GM12873 (cell line): Measurements from ENCODE around the gene EIF3I.

Source experiments
- TF ChIP-seq, protein P1 (sequence below): IDR thresholded peaks from 2 replicates; pipeline ENCODE4 v1.5.1; 2012; ENCODE audit warnings: low read depth, mild to moderate bottlenecking, moderate library complexity, low read length, control low read depth; ENCODE audit not compliant: insufficient read depth; ENCODE audit errors: missing control alignments

Gene EIF3I

GRCh38 chr1:32247983-32248889 lies 26.0 kb downstream of the EIF3I start:
- TF ChIP-seq, protein P1, sequence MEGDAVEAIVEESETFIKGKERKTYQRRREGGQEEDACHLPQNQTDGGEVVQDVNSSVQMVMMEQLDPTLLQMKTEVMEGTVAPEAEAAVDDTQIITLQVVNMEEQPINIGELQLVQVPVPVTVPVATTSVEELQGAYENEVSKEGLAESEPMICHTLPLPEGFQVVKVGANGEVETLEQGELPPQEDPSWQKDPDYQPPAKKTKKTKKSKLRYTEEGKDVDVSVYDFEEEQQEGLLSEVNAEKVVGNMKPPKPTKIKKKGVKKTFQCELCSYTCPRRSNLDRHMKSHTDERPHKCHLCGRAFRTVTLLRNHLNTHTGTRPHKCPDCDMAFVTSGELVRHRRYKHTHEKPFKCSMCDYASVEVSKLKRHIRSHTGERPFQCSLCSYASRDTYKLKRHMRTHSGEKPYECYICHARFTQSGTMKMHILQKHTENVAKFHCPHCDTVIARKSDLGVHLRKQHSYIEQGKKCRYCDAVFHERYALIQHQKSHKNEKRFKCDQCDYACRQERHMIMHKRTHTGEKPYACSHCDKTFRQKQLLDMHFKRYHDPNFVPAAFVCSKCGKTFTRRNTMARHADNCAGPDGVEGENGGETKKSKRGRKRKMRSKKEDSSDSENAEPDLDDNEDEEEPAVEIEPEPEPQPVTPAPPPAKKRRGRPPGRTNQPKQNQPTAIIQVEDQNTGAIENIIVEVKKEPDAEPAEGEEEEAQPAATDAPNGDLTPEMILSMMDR = peak; percentile 97

GRCh38 chr1:32249831-32250525 lies 27.8 kb downstream of the EIF3I start:
- TF ChIP-seq, protein P1 = no peak

DNA sequence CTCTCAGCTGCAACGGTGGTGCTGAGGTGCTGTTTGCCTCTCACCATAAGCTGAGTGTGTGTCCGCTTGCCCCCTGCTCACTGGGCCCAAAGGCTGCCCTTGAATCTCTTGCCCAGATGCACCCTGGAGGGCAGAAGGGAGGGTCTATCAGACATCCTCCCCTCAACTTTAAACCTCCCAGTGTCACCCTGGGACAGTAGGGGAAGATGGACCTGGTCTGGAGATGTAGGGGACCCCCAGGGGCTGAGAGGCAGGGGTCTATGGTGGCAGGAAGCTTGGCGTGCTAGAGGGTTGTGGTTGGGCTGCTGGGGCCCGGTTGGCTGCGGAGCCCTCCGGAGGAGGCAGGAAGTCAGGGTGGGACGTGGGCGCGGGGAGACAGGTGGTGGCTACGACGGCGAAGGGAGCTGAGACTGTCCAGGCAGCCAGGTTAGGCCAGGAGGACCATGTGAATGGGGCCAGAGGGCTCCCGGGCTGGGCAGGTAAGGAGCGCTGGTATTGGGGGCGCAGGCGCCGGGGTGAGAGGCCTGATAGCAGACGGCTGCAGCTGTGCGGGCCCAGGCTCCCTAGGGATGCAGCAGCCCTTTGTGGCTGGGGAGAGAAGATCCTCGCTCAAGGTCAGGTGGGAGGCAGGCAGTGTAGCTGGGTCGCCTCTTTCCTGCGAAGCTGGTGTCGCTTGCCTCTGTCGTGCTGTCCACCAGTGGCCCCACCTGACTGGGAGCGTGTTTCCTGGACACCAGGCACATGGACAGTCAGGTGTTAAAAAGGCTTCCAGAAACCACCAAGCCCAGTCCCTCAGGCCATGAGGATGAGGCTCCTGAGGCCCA lies 28.9 kb downstream of the EIF3I start, which contains the start of gene LCK:
TSS of gene LCK (plus strand) at position 373 of the 824 bp plus-strand sequence. CDS start 23,065 bp downstream, outside the sequence.
- TF ChIP-seq, protein P1 = no peak

GRCh38 chr1:32255072-32256071 lies 33.2 kb downstream of the EIF3I start:
- TF ChIP-seq, protein P1 = no peak

- TF ChIP-seq, protein P1 = no peak
Observed at GRCh38 chr1:32256473-32257226, 34.4 kb downstream of the EIF3I start.

GRCh38 chr1:32257227-32257508 lies 35.0 kb downstream of the EIF3I start:
- TF ChIP-seq, protein P1 = no peak
